ENCODE data around the gene MEPCE.
A peak's percentile ranks its signal among the peaks of the same experiment; 100 is the strongest.

The MEPCE gene

GRCh38 chr7:100406767-100407166, 22.9 kb upstream of the MEPCE start:
- DNase-seq (ENCODE audit: low read depth): no peak

- DNase-seq (ENCODE audit: low read depth): no peak
These were observed 22.1 kb upstream of the MEPCE start for GRCh38 chr7:100407285-100408180.

DNA sequence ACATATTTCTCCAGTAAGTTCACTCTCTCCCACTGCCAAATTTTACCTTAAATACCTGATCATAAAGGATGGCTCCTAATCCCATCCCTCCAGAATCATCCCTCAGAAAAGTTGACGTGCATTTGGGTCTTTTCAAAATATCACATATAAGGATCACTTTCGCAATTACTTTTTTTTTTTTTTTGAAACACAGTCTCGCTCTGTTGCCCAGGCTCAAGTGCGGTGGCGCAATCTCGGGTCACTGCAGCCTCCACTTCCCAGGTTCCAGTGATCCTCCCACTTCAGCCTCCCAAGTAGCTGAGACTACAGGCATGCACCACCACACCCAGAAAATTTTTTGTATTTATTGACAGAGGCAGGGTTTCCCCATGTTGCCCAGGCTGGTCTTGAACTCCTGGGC, 18.5 kb upstream of the MEPCE start:
- DNase-seq (ENCODE audit: low read depth): no peak

GRCh38 chr7:100413346-100413745, 16.3 kb upstream of the MEPCE start:
- DNase-seq (ENCODE audit: low read depth): no peak

- no peak for DNase-seq (ENCODE audit: low read depth)
These were observed 15.7 kb upstream of the MEPCE start for GRCh38 chr7:100413889-100414288.

DNA sequence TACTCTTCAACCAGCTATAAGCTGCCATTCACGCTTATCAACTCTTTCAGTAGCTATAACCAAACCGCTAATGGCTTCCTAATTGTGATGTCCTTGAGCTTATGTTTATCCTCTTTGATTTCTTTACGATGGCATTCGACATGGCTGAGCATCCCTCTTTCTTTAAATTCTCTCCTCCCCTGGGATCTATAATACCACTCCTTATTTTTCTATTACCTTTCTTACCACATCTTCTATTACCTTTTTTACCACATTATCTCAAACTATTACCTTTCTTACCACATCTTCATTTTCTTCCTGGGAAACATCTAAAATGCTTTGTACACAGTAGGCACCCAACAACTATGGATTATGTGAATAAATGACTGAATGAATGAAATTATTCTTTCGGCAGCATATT, 14.2 kb upstream of the MEPCE start:
- DNase-seq (ENCODE audit: low read depth): no peak

DNA sequence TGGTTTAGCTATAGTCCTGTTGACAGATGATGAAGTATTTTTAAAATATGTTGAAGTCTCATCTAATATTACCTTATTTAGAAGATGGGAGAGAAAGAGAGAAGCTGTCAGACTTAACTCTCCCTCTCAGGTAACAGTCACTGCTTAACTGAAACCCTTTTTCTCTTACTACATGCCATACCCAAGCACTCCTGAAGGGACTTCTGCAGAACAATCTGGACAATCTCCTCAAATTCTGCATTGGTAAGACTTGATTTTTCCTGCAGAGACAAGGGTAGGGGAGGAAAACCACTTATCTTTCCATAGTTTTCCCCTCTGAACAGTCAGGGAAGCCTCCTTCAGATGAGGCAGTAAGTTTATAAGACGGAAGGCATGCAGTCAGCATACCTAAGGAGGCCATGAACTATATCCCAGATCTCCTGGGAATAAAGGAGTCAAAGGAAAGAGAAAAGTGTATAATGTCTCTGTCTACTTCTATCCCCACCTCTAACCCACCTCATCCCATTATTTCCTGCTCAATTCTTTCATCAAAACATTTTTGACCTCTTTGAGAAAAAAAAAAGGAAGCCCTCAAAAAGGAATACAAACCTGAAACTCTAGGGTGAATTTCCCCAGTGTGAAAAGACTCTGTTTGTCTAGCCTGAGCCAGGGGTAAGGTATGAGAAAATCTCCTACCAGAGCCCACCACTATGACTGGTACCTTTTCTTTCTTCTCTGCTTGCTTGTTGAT, 10.5 kb upstream of the MEPCE start:
- DNase-seq (ENCODE audit: low read depth): no peak

- DNase-seq (ENCODE audit: low read depth): no peak
These were observed 9.9 kb upstream of the MEPCE start for GRCh38 chr7:100419660-100420226.

GRCh38 chr7:100423315-100423714, 6.3 kb upstream of the MEPCE start:
- DNase-seq (ENCODE audit: low read depth): no peak

DNA sequence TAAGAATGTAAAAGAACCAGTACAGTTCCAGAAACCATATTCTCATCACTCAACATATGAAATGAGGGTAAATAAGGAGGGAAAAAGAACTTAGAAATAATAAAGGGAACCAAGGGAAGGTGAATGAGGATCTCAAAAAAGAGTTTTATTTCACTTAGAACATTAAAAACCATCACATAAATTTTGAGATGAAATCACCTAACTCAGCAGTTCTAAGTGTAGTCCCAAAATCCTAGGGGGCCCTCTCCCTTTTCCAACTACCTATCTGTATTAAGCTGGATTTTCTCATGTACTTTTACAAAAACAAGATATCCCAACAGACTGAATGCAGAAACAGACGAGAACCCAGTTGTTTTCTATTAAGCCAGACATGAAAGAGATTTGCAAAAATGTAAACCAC, 4.3 kb upstream of the MEPCE start:
- DNase-seq (ENCODE audit: low read depth): no peak

GRCh38 chr7:100426516-100426915, 3.1 kb upstream of the MEPCE start:
- DNase-seq (ENCODE audit: low read depth): no peak

DNA sequence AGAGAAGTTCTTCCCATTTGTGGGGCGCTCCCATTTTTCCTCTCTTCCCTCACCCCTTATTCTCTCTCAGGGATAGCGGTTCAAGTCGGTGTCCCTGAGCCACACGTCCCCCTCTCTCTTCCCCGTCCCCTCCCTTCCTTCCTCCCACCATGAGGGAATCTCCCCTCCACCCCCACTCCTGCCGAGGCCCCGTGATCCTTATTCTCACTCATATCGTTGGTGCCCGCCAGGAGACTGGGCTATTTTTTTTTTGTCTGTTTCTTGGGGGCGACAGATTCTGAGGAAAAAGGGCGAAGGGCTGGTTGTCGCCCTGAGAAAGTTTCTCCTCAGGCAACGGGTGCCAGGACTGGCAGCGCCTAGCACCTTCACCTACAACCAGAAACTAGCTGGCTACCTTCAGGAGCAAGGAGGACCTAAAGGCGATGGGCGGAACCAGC, 1.9 kb upstream of the MEPCE start:
- no peak for DNase-seq (ENCODE audit: low read depth)

DNA sequence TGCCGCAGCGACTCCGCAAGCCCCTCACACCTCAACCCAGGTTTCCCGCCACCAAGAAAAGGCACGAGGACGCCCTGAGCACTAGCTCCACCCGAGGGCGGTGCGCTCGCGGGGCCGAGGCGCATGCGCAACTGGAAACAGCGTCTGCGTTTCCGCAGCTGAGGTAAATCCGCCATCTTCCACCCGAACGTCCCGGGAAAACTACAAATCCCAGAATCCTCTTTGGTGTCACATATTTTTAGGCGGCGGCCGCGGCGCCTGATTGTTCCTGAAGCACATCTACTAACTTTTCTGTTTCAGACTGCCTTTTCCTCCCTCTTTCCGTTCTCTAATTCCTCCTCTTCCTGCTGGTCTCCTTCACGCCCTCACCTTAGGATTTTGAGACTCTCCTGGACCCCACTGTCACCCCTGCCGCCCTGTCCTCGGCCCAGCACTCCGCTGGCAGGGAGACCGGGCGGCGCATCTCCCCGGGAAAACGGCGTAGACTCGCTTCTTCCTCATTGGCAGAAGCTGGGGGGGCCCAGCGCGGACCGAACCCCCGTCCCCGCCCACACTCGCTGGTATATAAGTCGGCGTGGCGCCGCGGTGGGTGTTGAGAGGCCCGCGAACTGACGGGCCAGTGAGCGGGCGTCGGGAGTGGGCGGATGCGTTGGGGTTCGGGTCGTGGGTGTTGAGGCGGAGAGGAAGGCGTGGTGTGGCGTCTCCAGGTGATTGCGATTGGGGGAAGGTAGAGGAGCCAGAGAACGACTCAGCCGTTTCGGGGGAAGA, 1.2 kb upstream of the MEPCE start, which contains the start of gene ZCWPW1:
TSS of gene ZCWPW1 (minus strand) at position 505 of the 768 bp plus-strand sequence. CDS start 8,054 bp downstream, outside the sequence.
- peak; percentile 97 for DNase-seq (ENCODE audit: low read depth)

DNA sequence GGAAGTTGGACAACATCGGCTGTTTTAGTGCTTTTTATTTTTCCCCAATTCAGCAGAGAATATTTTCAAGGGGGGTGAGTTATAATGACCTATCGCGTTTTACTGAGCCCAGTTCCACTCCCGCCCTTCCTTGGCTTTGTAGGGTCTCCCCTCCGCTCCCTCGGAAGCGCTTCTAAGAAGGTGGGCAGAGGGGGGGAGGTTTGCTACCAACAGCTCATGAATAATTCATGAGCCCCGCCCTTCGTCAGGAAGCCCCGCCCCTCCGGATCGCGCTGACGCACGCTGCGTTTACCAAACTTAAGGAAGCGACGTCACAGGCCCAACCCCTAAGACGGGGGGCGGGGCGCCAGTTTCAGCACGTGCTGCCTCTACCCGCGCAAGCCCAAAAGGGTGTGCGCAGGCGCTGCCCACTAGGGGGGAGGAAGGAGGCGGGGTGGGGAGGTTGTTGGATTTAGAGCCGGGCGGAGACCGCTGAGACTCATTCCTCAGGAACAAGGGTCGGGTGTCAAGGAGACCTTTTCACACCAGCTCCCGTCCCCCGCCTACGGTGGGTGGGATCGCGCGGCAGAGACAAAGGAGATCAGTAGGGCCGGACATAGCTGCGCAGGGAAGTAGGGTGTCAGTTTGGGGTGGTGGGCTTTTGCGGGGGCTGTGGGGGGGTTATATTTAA, 529 bp upstream of the MEPCE start:
- peak; percentile 100 for DNase-seq (ENCODE audit: low read depth)

- DNase-seq (ENCODE audit: low read depth): no peak
These were observed 1.1 kb downstream of the MEPCE start for GRCh38 chr7:100430493-100431285.

DNA sequence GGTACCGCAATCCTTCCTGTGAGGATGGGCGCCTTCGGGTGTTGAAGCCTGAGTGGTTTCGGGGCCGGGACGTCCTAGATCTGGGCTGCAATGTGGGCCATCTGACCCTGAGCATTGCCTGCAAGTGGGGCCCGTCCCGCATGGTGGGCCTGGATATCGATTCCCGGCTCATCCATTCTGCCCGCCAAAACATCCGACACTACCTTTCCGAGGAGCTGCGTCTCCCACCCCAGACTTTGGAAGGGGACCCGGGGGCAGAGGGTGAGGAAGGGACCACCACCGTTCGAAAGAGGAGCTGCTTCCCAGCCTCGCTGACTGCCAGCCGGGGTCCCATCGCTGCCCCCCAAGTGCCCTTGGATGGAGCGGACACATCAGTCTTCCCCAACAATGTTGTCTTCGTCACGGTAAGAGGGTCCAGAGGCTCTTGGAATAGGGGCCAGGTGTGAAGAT, 1.7 kb downstream of the MEPCE start:
- DNase-seq (ENCODE audit: low read depth): no peak

DNA sequence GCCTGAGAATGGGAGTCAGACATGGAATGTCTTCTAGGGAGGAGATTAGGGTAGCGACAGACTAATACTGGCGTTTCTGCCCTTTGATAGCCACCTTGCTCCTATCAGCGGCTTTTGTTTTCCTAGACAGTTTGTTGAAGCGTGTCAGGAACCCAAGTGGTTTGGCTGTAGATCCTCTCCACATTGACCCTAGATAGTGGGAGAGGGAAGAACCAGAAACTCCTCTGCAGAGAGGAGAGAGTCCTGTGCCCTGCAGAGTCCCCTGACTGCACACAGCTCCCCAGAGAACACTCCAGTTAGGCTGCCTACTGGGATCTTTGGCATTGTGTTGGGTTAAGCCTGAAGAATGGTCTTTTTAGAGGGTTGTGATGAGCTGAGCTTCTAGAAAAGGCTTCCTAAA, 2.4 kb downstream of the MEPCE start:
- no peak for DNase-seq (ENCODE audit: low read depth)

DNA sequence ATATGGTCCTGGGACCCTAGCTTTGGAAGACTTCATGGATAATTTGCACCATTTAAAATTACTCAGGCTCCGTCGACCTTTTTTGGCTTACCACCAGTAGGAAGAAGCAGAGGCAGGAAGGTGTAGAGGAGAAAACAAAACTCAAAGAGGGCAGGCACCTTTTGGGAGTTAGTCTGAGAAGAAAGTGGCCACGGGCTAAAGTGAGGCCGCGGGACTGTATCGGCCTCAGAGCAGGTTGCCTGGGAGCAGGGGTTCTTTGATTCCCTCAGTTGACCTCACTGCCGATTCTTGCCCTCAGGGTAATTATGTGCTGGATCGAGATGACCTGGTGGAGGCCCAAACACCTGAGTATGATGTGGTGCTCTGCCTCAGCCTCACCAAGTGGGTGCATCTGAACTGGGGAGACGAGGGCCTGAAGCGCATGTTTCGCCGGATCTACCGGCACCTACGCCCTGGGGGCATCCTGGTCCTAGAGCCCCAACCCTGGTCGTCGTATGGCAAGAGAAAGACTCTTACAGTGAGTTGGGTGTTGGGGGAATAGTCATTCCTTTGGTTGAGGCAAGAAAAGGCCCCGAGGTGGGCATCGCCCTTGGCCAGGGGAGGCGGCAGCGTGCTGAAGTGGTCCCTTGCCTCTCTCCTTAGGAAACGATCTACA, 3.1 kb downstream of the MEPCE start:
- no peak for DNase-seq (ENCODE audit: low read depth)

GRCh38 chr7:100433276-100433591, 3.6 kb downstream of the MEPCE start:
- DNase-seq (ENCODE audit: low read depth): no peak

GRCh38 chr7:100433592-100434296, 4.1 kb downstream of the MEPCE start:
- DNase-seq (ENCODE audit: low read depth): no peak
